ENCODE measurements around the gene MARK3. TPM values are rescaled to one million over a fixed set of nuclear protein-coding genes. Genes with fewer than 3 reads are reported as not detected.

MARK3 gene
- total RNA-seq, 1 experiment from 2014 or later, result 72.5 TPM

- DNase-seq (ENCODE audit: low read depth, low spot score), result no peak
- ChIA-PET RAD21 (ENCODE audit: low non-redundant PET in 1 of 2, low total read pairs in 2 of 2, uncharacterized antibody in 2 of 2, unreplicated experiment in 2 of 2) (no interaction called here), CTCF (interaction anchor here (2.2 kb wide), 1 partner anchor 10 kb away, joined by 15 read pairs; no protein-coding TSS in a partner anchor), POLR2A (interaction anchor here (0.9 to 1.5 kb wide), 2 partner anchors 8 to 10 kb away, joined by 3 to 4 read pairs; no protein-coding TSS in a partner anchor)
- no TSS peak for BruUV-seq (replicated peaks)
- Histone ChIP-seq H3K9me3 (ENCODE audit: control insufficient read depth in 1 of 2, insufficient read depth in 1 of 2, low read depth in 1 of 2, low read length in 2 of 2) (no peaks in the 10 kb centered on the region), H4K20me1 (ENCODE audit: insufficient read depth) (no peaks in the 10 kb centered on the region), H2AFZ (ENCODE audit: low read depth, low read length, poor library complexity, severe bottlenecking) (no peak overlapping the region), H3K27me3 (ENCODE audit: insufficient read depth, low read length) (no peaks in the 10 kb centered on the region), H3K9ac (ENCODE audit: low read length) (no peak overlapping the region), H3K4me2 (ENCODE audit: low read length) (no peak overlapping the region), H3K4me3 (replicated peaks in 1 of 2; ENCODE audit: low read depth in 1 of 2, low read length in 2 of 2) (no peak overlapping the region), H3K36me3 (ENCODE audit: control insufficient read depth in 1 of 2, insufficient read depth in 2 of 2, low read length in 2 of 2) (no peaks in the 10 kb centered on the region), H3K9me2 (ENCODE audit: insufficient read depth) (no peaks in the 10 kb centered on the region), H3K4me1 (ENCODE audit: control insufficient read depth in 1 of 2, insufficient read depth in 2 of 2, low read length in 2 of 2) (peaks cover 0 to 9% of the 10 kb centered on the region in 2 experiments; a peak in 2 of 4 replicates), H3K27ac (ENCODE audit: low read depth, low read length) (no peak overlapping the region), H3K79me2 (ENCODE audit: insufficient read depth, low read length) (peaks cover 6% of the 10 kb centered on the region)
- no peak for ATAC-seq
- intact Hi-C loops (cut with micrococcal nuclease), result no loop called here
- no peak for TF ChIP-seq CEBPB (IDR thresholded peaks at IDR 0.05; ENCODE audit: low read depth)
- no peak for TF ChIP-seq ATF3 (IDR thresholded peaks at IDR 0.05)
- TF ChIP-seq ZFX (IDR thresholded peaks at IDR 0.05), result no peak
- no peak for TF ChIP-seq EZH2phosphoT487 (IDR thresholded peaks at IDR 0.05; ENCODE audit: borderline replicate concordance)
- TF ChIP-seq, protein P1, sequence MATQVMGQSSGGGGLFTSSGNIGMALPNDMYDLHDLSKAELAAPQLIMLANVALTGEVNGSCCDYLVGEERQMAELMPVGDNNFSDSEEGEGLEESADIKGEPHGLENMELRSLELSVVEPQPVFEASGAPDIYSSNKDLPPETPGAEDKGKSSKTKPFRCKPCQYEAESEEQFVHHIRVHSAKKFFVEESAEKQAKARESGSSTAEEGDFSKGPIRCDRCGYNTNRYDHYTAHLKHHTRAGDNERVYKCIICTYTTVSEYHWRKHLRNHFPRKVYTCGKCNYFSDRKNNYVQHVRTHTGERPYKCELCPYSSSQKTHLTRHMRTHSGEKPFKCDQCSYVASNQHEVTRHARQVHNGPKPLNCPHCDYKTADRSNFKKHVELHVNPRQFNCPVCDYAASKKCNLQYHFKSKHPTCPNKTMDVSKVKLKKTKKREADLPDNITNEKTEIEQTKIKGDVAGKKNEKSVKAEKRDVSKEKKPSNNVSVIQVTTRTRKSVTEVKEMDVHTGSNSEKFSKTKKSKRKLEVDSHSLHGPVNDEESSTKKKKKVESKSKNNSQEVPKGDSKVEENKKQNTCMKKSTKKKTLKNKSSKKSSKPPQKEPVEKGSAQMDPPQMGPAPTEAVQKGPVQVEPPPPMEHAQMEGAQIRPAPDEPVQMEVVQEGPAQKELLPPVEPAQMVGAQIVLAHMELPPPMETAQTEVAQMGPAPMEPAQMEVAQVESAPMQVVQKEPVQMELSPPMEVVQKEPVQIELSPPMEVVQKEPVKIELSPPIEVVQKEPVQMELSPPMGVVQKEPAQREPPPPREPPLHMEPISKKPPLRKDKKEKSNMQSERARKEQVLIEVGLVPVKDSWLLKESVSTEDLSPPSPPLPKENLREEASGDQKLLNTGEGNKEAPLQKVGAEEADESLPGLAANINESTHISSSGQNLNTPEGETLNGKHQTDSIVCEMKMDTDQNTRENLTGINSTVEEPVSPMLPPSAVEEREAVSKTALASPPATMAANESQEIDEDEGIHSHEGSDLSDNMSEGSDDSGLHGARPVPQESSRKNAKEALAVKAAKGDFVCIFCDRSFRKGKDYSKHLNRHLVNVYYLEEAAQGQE (IDR thresholded peaks at IDR 0.05; ENCODE audit: low read depth), result no peak
Observed at GRCh38 chr14:103380719-103381377, 4.4 kb upstream of the MARK3 start.
